Epidermal melanocyte (primary cell): ENCODE measurements around the gene OR56B4.

Experiments
- DNase-seq: peaks from one replicate; pipeline ENCODE4 v3.0.0; 2011; ENCODE audit warnings: low spot score; ENCODE audit not compliant: insufficient read length

OR56B4 gene

DNA sequence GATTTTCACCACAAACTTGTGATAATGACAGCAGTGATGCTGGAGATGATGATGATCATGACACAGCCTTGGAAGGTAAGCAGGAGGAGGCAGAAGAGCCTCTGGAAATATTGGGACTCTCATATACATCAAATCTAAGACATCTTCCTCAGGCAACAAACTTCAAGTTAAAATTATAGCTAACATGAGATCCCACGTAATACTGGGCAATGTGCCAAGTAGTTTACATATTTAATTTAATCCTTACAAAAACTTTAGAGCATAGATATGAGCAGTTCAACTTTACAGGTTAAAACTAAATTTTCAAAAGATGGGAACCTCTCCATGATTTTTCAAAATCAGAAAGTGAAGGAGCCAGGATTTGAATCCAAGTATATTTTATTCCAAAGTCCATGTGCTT is 43.6 kb downstream of the OR56B4 start:
- no peak for DNase-seq

DNA sequence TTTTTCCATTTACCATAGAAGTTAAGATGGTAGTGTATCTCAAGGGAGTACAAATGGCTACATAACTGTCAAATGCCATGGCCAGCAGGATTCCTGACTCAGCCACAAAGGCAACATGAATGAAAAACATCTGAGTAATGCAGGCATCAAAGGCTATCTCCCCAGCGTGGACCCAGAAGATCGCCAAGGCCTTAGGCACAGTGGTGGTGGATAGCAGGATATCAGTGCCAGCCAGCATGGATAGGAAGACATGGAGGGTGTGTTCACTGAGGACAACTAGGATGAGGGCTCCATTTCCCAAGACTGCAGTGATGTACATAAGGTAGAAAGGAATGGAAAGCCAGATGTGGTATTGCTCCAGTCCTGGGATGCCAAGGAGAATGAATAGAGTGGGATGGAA is 44.6 kb downstream of the OR56B4 start:
- DNase-seq: no peak

DNA sequence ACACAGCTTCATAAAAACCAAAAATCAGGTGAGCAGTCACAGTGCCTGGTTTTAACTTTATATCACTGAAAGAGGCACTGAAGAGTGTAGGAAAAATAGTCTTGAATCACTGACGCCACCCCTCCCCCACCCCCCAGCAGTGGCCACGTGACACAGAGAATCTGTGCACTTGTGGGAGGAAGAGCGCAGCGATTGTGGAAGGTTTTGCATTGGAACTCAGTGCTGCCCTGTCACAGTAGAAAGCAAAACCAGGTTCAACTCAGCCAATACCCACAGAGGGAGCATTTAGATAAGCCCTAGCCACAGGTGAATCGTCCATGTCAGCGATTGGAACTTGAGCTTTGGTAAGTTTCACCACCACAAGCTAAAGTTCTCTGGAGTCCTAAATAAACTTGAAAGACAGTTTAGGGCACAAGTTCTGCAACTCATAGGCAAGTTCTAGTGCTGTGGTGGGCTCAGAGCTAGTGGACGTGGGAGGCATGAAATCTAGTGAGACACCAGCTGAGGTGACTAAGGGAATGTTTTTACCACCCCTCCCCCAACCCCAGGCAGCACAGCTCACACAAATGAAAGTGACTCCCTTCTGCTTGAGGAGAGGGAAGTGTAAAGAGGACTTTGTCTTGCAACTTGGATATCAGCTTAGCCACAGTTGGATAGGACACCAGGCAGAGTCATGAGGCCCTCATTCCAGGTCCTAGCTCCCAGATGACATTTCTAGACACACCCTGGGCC is 49.3 kb downstream of the OR56B4 start:
- DNase-seq: no peak
